ENCODE measurements around the gene PLXNA4. TPM values are rescaled to one million over a fixed set of nuclear protein-coding genes. Genes with fewer than 3 reads are reported as not detected.

PLXNA4 gene
- total and polyA plus RNA-seq, 9 of the 15 experiments (the other 6 are each of a cell fraction or from before 2014, with no cell fraction given): under 0.01 to 0.09 TPM; not detected in 7

DNA sequence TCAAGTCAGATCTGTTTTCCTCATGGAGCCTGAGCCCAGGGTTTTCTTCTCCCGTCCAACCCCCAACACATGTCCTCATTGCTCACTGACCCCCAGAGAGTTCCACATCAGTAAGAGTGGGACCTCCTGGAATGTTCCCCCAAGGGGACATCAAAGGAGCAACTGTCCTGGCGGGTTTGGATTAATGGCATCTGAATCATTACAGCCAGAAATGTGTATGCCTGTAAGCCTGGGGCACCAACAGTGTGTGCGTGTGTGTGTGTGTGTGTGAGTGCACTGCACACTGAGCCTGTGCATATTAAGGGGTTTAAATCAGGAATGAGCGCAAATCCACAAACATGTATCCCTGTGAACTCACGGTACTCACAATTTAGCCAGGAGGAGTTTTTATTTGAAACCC is 222.3 kb downstream of the PLXNA4 start:
- POLR2A ChIA-PET: interaction anchor here (0.6 kb wide), 1 partner anchor 12 kb away, joined by 4 read pairs; no protein-coding TSS in a partner anchor
- CTCF ChIA-PET (ENCODE audit: low intra/inter-chr PET ratio): no interaction called here
- intact Hi-C loops (cut with micrococcal nuclease): no loop called here
- Histone ChIP-seq H3K4me3 (no peak overlapping the region), H3K9ac (ENCODE audit: insufficient read depth in 1 of 2, low read depth in 2 of 2, low read length in 2 of 2) (no peak overlapping the region), H3K9me3 (replicated peaks; ENCODE audit: control insufficient read depth, insufficient read depth, low read depth, low read length) (no peaks in the 10 kb centered on the region), H3K79me2 (ENCODE audit: control insufficient read depth, insufficient read depth, low read length) (no peaks in the 10 kb centered on the region), H3K4me1 (replicated peaks in 1 of 2; ENCODE audit: control insufficient read depth in 2 of 2, insufficient read depth in 2 of 2, low read length in 2 of 2) (no peaks in the 10 kb centered on the region), H3K36me3 (ENCODE audit: control insufficient read depth, insufficient read depth, low read length) (no peaks in the 10 kb centered on the region), H3K27ac (ENCODE audit: extremely low read depth, low read depth, low read length) (no peak overlapping the region), H3K4me2 (ENCODE audit: insufficient read depth, low read length) (no peak overlapping the region), H4K20me1 (replicated peaks; ENCODE audit: control insufficient read depth, insufficient read depth, low read length) (no peaks in the 10 kb centered on the region), H3K9me1 (ENCODE audit: control insufficient read depth, insufficient read depth, low read length) (no peaks in the 10 kb centered on the region), H3K27me3 (ENCODE audit: control insufficient read depth in 2 of 2, insufficient read depth in 2 of 2, low read length in 2 of 2) (peaks cover 0 to 17% of the 10 kb centered on the region in 2 experiments; a peak in 2 of 5 replicates), H2AFZ (ENCODE audit: low read depth, low read length) (no peak overlapping the region)
- TF ChIP-seq CBX2 (IDR thresholded peaks at IDR 0.05; ENCODE audit: insufficient read depth, low read length, poor library complexity, severe bottlenecking): no peak
- no peak for TF ChIP-seq KAT2B (IDR thresholded peaks at IDR 0.05; ENCODE audit: low read depth, low read length)
- no peak for TF ChIP-seq KLF13 (tag; IDR thresholded peaks at IDR 0.05; ENCODE audit: borderline replicate concordance, low read depth)
- TF ChIP-seq NCOR1 (IDR thresholded peaks at IDR 0.05): no peak
- TF ChIP-seq BCOR (IDR thresholded peaks at IDR 0.05): no peak
- no peak for TF ChIP-seq ZNF589 (CRISPR knock-in tag; IDR thresholded peaks at IDR 0.05; ENCODE audit: low read depth)
- in situ Hi-C loops (cut with MboI): no loop called here
- no TSS peak for BruUV-seq (replicated peaks)
- WGBS (ENCODE audit: insufficient coverage, low coverage, missing lambda C conversion rate): under 1% methylated on average over 5 of the region's 5 CpGs
- FAIRE-seq (no peak), ATAC-seq (no peak), DNase-seq (ENCODE audit: extremely low read depth in 1 of 4, low spot score in 3 of 4) (no peak)

DNA sequence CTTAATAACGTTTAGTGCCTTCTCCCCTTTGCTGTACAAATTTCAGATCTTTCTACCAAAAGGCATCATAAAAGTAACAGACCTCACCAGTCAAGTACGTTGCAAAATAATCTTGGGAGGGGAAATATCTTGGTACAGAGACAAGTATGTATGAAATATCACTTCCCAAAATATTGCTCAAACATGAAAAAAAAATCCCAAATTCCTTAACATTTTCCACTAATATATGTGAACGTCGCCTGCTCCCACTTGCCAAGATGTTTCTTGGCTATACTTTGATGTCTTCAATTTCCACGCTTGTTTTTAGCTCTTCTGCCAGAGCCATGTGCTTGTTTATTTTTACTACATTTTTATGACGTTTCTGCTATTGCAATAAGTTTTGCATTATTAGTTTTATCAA is 223.5 kb downstream of the PLXNA4 start:
- Histone ChIP-seq H3K9ac (ENCODE audit: insufficient read depth in 1 of 2, low read depth in 2 of 2, low read length in 2 of 2) (no peak overlapping the region), H3K4me1 (replicated peaks in 1 of 2; ENCODE audit: control insufficient read depth in 2 of 2, insufficient read depth in 2 of 2, low read length in 2 of 2) (no peaks in the 10 kb centered on the region), H3K4me3 (no peak overlapping the region), H4K20me1 (replicated peaks; ENCODE audit: control insufficient read depth, insufficient read depth, low read length) (no peaks in the 10 kb centered on the region), H3K27me3 (ENCODE audit: control insufficient read depth in 2 of 2, insufficient read depth in 2 of 2, low read length in 2 of 2) (peaks cover 2 to 28% of the 10 kb centered on the region in 2 experiments; a peak in 3 of 5 replicates), H3K9me3 (replicated peaks; ENCODE audit: control insufficient read depth, insufficient read depth, low read depth, low read length) (no peaks in the 10 kb centered on the region), H3K27ac (ENCODE audit: extremely low read depth, low read depth, low read length) (no peak overlapping the region), H3K36me3 (ENCODE audit: control insufficient read depth, insufficient read depth, low read length) (no peaks in the 10 kb centered on the region), H3K4me2 (ENCODE audit: insufficient read depth, low read length) (no peak overlapping the region), H3K9me1 (ENCODE audit: control insufficient read depth, insufficient read depth, low read length) (no peaks in the 10 kb centered on the region), H3K79me2 (ENCODE audit: control insufficient read depth, insufficient read depth, low read length) (no peaks in the 10 kb centered on the region), H2AFZ (ENCODE audit: low read depth, low read length) (no peak overlapping the region)
- no TSS peak for BruUV-seq (replicated peaks)
- ATAC-seq (no peak), FAIRE-seq (no peak), DNase-seq (ENCODE audit: extremely low read depth in 1 of 4, low spot score in 3 of 4) (no peak)
- intact Hi-C loops (cut with micrococcal nuclease): no loop called here
- in situ Hi-C loops (cut with MboI): no loop called here
- WGBS (ENCODE audit: insufficient coverage, low coverage, missing lambda C conversion rate): under 1% methylated on average over 6 of the region's 6 CpGs
- TF ChIP-seq EP400 (IDR thresholded peaks at IDR 0.05) (no peak), ZNF717 (CRISPR knock-in tag; IDR thresholded peaks at IDR 0.05) (no peak), XRCC5 (IDR thresholded peaks at IDR 0.05; ENCODE audit: low read depth, low read length) (no peak), ZNF668 (CRISPR knock-in tag; IDR thresholded peaks at IDR 0.05) (no peak), NEUROD1 (IDR thresholded peaks at IDR 0.05; ENCODE audit: borderline replicate concordance, low read depth, low read length, partially characterized antibody) (no peak), NR2F6 (CRISPR knock-in tag; IDR thresholded peaks at IDR 0.05) (no peak), TAF9B (IDR thresholded peaks at IDR 0.05; ENCODE audit: partially characterized antibody) (no peak)
- TF ChIP-seq, protein P1, sequence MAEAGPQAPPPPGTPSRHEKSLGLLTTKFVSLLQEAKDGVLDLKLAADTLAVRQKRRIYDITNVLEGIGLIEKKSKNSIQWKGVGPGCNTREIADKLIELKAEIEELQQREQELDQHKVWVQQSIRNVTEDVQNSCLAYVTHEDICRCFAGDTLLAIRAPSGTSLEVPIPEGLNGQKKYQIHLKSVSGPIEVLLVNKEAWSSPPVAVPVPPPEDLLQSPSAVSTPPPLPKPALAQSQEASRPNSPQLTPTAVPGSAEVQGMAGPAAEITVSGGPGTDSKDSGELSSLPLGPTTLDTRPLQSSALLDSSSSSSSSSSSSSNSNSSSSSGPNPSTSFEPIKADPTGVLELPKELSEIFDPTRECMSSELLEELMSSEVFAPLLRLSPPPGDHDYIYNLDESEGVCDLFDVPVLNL (CRISPR knock-in tag; IDR thresholded peaks at IDR 0.05; ENCODE audit: low read depth): no peak
- TF ChIP-seq, protein P2, sequence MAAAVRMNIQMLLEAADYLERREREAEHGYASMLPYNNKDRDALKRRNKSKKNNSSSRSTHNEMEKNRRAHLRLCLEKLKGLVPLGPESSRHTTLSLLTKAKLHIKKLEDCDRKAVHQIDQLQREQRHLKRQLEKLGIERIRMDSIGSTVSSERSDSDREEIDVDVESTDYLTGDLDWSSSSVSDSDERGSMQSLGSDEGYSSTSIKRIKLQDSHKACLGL (CRISPR knock-in tag; IDR thresholded peaks at IDR 0.05; ENCODE audit: borderline replicate concordance, poor library complexity, severe bottlenecking): no peak
- ChIA-PET CTCF (ENCODE audit: low intra/inter-chr PET ratio) (no interaction called here), POLR2A (no interaction called here)
